ENCODE results near the gene RBL1.
A peak's percentile ranks its signal among the peaks of the same experiment; 100 is the strongest.
"Not testable (repeated sequence)": the region's sequence is repeated elsewhere in the genome, so short reads cannot be mapped to it uniquely, and the experiment has no call there.

Gene RBL1, protein sequence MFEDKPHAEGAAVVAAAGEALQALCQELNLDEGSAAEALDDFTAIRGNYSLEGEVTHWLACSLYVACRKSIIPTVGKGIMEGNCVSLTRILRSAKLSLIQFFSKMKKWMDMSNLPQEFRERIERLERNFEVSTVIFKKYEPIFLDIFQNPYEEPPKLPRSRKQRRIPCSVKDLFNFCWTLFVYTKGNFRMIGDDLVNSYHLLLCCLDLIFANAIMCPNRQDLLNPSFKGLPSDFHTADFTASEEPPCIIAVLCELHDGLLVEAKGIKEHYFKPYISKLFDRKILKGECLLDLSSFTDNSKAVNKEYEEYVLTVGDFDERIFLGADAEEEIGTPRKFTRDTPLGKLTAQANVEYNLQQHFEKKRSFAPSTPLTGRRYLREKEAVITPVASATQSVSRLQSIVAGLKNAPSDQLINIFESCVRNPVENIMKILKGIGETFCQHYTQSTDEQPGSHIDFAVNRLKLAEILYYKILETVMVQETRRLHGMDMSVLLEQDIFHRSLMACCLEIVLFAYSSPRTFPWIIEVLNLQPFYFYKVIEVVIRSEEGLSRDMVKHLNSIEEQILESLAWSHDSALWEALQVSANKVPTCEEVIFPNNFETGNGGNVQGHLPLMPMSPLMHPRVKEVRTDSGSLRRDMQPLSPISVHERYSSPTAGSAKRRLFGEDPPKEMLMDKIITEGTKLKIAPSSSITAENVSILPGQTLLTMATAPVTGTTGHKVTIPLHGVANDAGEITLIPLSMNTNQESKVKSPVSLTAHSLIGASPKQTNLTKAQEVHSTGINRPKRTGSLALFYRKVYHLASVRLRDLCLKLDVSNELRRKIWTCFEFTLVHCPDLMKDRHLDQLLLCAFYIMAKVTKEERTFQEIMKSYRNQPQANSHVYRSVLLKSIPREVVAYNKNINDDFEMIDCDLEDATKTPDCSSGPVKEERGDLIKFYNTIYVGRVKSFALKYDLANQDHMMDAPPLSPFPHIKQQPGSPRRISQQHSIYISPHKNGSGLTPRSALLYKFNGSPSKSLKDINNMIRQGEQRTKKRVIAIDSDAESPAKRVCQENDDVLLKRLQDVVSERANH

DNA sequence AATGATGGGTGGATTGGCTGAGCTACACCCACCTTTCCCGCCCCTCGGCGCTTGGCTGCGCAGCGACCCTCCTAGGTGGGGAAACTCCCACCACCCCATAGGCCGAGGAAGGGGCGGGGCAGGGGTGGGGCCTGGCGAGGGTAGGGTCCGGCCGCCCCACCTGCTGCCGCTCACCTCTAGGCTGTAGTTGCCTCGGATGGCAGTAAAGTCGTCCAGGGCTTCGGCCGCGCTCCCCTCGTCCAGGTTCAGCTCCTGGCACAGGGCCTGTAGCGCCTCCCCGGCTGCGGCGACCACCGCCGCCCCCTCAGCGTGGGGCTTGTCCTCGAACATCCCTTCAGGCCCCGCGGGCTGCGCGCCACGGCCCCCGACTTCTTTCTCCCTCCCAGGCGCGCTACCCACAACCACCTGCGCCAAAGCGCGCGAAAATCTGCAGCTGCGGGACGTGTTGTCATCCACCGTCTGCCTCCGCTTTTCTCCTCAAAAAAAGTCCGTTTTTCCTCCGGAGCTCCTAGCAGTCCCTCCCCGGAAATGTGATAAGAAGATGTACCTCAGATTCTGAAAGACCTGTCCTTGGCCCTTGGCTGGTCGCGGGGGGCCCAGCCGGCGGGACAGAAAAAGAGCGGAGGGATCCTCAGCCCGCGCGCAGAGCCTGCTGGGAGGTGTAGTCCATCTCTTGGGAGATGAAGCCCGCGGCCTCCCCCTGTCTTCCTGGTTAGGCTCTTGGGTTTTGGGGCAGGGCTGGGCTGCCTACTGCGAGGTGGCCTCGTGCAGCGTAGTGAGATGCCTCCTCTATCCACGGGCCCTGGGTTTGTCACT, at the start of gene RBL1:
RBL1 (minus strand) TSS at position 399 of the 816 bp plus-strand sequence; CDS start at position 330, 69 bp downstream.
- DNase-seq (ENCODE audit: low read depth, low spot score): peak; percentile 62

DNA sequence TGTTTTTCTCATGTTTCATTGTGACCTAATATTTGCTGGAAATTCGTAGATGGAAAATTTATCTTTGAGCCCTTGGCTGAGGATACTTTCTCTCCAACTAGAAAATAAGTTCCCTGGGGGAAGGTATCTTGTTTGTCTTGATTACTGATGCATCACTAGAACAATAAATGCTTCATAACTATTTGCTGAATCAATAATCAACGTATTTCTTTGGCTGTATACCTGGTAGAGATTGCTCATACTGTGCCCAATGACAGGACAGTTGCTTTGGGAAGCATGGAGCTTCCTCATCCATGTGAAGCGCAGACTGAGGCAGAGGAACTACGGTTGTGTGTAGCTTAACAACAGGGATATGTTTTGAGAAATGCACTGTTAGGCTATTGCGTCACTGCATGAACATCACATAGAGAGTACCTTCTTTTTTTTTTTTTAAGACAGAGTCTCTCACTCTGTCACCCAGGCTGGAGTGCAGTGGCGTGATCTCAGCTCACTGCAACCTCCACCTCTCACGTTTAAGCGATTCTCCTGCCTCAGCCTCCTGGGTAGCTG, 49.1 kb upstream of the RBL1 start:
- no peak for DNase-seq (ENCODE audit: low read depth, low spot score)

- DNase-seq (ENCODE audit: low read depth, low spot score): no peak
These were observed 46.9 kb upstream of the RBL1 start for GRCh38 chr20:37142708-37143107.

DNA sequence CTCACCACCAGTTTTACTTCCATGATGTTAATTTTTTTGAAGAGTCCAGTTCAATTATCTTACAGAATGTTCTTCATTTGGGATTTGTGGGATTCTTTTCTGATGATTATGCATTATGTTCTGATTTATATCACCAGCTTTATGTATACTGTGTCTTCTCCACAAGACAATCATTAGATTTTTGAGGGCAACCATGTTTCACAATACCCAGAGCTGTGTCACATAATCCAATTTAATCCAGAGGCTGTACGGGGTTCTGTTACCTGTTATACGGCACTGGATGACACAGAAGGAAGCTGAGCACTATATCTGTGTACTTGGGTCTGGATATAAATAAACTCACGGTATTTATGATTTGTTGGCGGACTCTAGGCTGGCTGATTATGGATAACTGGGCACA, 41.8 kb upstream of the RBL1 start:
- no peak for DNase-seq (ENCODE audit: low read depth, low spot score)

DNA sequence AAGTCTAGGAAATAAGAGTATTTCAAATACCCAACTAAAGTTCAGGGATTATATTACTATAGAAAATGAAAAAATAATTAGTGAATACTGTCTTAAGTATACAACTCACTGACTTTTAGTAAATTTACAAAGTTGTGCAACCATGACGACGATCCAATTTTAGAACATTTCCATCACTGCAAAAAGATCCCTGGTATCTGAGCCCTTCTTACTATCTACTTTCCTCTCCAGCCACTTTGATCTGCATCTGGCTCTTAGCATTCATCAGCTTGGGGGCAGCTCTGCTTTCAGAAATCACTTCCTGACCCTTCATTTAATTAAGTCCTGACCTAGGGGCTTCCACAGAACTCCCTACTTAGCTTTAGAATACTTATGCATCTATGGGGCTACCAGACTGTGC, 38.2 kb upstream of the RBL1 start:
- no peak for DNase-seq (ENCODE audit: low read depth, low spot score)

- DNase-seq (ENCODE audit: low read depth, low spot score): peak; percentile 7
These were observed 35.7 kb upstream of the RBL1 start for GRCh38 chr20:37131486-37131885.

GRCh38 chr20:37128803-37129202, 33.0 kb upstream of the RBL1 start:
- DNase-seq (ENCODE audit: low read depth, low spot score): no peak

GRCh38 chr20:37126290-37126689, 30.5 kb upstream of the RBL1 start:
- DNase-seq (ENCODE audit: low read depth, low spot score): not testable (repeated sequence)

GRCh38 chr20:37123441-37123840, 27.6 kb upstream of the RBL1 start:
- DNase-seq (ENCODE audit: low read depth, low spot score): no peak

GRCh38 chr20:37120497-37120896, 24.7 kb upstream of the RBL1 start:
- DNase-seq (ENCODE audit: low read depth, low spot score): no peak

DNA sequence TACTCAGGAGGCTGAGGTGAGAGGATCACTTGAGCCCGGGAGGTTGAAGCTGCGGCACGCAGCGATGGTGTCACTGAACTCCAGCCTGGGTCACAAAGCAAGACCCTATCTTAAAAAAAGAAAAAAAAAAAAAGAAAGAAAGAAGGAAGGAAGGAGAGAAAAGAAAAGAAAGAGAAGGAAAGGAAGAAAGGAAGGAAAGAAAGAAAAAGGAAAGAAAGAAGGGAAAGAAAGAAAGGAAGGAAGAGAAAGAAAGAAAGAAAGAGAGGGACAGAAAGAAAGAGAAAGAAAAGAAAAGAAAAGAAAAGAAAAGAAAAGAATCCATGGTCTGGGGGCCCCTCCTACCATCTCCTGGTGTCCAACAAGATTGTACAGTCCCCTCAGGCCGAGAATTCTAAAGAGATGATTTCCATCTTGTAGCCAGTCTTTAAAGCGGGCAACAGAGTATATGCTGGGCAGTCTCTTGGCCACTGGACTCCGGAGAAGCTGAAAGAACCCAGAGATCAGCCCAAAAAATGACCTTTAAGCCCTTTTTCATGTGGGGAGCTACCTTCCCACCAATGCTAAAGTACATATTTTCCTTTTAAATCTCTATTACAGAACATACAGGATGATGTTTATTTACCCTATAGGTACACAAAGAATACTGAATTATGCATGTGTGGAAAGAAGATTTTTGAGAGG, 23.7 kb upstream of the RBL1 start:
- no peak for DNase-seq (ENCODE audit: low read depth, low spot score)

DNA sequence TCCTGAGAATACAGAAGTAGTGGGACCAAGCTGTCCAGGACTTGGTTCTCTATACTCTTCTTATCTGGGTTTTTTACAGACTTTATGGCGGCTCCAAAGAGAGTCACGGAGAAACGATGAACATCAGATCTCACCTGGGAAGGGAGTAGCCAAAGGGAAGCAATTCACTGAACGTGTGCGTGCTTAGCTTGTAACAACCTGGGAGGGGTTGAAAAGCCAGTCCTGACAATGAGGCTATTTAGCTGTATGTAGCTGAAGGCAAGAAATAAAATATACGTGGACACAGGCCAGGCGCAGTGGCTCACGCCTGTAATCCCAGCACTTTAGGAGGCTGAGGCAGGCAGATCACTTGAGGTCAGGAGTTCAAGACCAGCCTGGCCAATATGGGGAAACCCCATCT, 18.2 kb upstream of the RBL1 start:
- no peak for DNase-seq (ENCODE audit: low read depth, low spot score)

- DNase-seq (ENCODE audit: low read depth, low spot score): no peak
These were observed 16.2 kb upstream of the RBL1 start for GRCh38 chr20:37111926-37112455.

- DNase-seq (ENCODE audit: low read depth, low spot score): no peak
These were observed 12.9 kb upstream of the RBL1 start for GRCh38 chr20:37108676-37109075.

- no peak for DNase-seq (ENCODE audit: low read depth, low spot score)
These were observed 6.8 kb upstream of the RBL1 start for GRCh38 chr20:37102571-37102970.

GRCh38 chr20:37096415-37097041, 731 bp upstream of the RBL1 start:
- DNase-seq (ENCODE audit: low read depth, low spot score): no peak

- no peak for DNase-seq (ENCODE audit: low read depth, low spot score)
These were observed 644 bp downstream of the RBL1 start for GRCh38 chr20:37095108-37095598.

- no peak for DNase-seq (ENCODE audit: low read depth, low spot score)
These were observed 5.4 kb downstream of the RBL1 start for GRCh38 chr20:37090407-37090806.

GRCh38 chr20:37081717-37082289, 14.0 kb downstream of the RBL1 start:
- DNase-seq (ENCODE audit: low read depth, low spot score): no peak

All from smooth muscle cell of the brain vasculature (primary cell).